Ishikawa (cell line): ENCODE data around the gene DMC1.

Experiments
- CEBPB ChIP-seq: IDR thresholded peaks from 2 replicates; pipeline ENCODE4 v1.6.1; 2012
- CREB1 ChIP-seq: IDR thresholded peaks from 2 replicates; pipeline ENCODE4 v1.6.1; 2012; ENCODE audit warnings: low read depth
- EGR1 ChIP-seq: IDR thresholded peaks from 2 replicates; pipeline ENCODE4 v1.6.1; 2012
- EP300 ChIP-seq: IDR thresholded peaks from 2 replicates; pipeline ENCODE4 v1.6.1; 2012; ENCODE audit warnings: borderline replicate concordance
- FOXM1 ChIP-seq: IDR thresholded peaks from 2 replicates; pipeline ENCODE4 v1.6.1; 2012; ENCODE audit warnings: low read depth, borderline replicate concordance
- MAX ChIP-seq: IDR thresholded peaks from 2 replicates; pipeline ENCODE4 v1.6.1; 2012
- NFIC ChIP-seq: IDR thresholded peaks from 2 replicates; pipeline ENCODE4 v1.6.1; 2012
- RAD21 ChIP-seq: IDR thresholded peaks from 2 replicates; pipeline ENCODE4 v1.6.1; 2012; ENCODE audit warnings: low read depth
- REST ChIP-seq: IDR thresholded peaks from 2 replicates; pipeline ENCODE4 v1.6.1; 2012; ENCODE audit warnings: low read depth, mild to moderate bottlenecking
- TAF1 ChIP-seq: IDR thresholded peaks from 2 replicates; pipeline ENCODE4 v1.6.1; 2012; ENCODE audit warnings: low read depth, mild to moderate bottlenecking
- TCF12 ChIP-seq: IDR thresholded peaks from 2 replicates; pipeline ENCODE4 v1.6.1; 2012; ENCODE audit warnings: low read depth
- TEAD4 ChIP-seq: IDR thresholded peaks from 2 replicates; pipeline ENCODE4 v1.6.1; 2012
- USF1 ChIP-seq: IDR thresholded peaks from 2 replicates; pipeline ENCODE4 v1.6.1; 2012
- YY1 ChIP-seq: IDR thresholded peaks from 2 replicates; pipeline ENCODE4 v1.6.1; 2012; ENCODE audit warnings: low read depth
- ZBTB7A ChIP-seq: IDR thresholded peaks from 2 replicates; pipeline ENCODE4 v1.6.1; 2012; ENCODE audit warnings: low read depth

The DMC1 gene

GRCh38 chr22:38491707-38492348 is 78.2 kb downstream of the DMC1 start:
- TF ChIP-seq REST, result no peak

- TF ChIP-seq TAF1, result no peak
- no peak for TF ChIP-seq REST
- no peak for TF ChIP-seq USF1
- no peak for TF ChIP-seq FOXM1
- 0 out of 2 replicates have a peak, but pooled peaks have one; percentile 19 for TF ChIP-seq YY1
- no peak for TF ChIP-seq EGR1
- peak; percentile 53 for TF ChIP-seq NFIC
- no peak for TF ChIP-seq MAX
Measured at GRCh38 chr22:38490915-38491314, 79.1 kb downstream of the DMC1 start.

- TF ChIP-seq RAD21, result no peak
- no peak for TF ChIP-seq USF1
- TF ChIP-seq EGR1, result no peak
- no peak for TF ChIP-seq YY1
- TF ChIP-seq TEAD4, result no peak
- TF ChIP-seq TCF12, result no peak
- no peak for TF ChIP-seq EP300
- no peak for TF ChIP-seq REST
- TF ChIP-seq MAX, result no peak
- TF ChIP-seq TAF1, result no peak
- no peak for TF ChIP-seq ZBTB7A
- TF ChIP-seq CEBPB, result no peak
- no peak for TF ChIP-seq NFIC
- no peak for TF ChIP-seq FOXM1
- no peak for TF ChIP-seq CREB1
Measured at GRCh38 chr22:38490475-38490874, 79.5 kb downstream of the DMC1 start.

GRCh38 chr22:38489561-38490145 is 80.3 kb downstream of the DMC1 start:
- TF ChIP-seq CREB1, result no peak
- TF ChIP-seq TCF12, result no peak
- TF ChIP-seq REST, result no peak
